Measurements from ENCODE around the gene RAPGEF4.

RAPGEF4 gene

DNA sequence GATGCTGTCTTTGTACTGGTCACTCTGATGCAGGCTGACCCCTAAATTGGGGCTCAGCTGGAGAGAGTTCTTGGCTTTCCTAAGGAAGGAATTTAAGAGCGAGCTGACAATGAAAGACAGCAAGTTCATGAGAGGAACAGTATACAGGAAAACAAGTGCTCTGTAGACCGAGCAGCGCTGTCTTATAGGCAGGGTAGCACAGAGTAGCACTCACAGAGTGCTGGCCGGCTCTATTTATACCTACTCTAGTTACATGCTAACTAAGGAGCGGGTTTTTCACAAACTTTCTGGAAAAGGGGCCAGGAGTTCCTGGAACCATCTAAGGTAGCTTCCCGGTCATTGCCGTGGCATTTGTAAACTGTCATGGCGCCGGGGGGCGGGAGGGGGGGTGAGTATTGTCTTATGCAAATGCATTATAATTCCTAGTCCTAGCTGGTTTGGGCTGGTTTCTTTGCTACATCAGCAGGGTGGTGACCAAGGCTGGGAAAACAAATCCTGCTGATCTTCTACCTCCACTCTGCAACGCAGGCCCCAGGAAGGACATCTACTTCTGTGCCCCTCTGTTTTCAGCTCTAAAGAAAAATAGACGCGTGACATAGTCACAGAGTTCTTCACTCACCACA lies 308.4 kb downstream of the RAPGEF4 start:
- Histone ChIP-seq H3K36me3 (no peaks in the 10 kb centered on the region), H3K4me3 (ENCODE audit: low read depth, low read length) (no peak overlapping the region), H3K27me3 (no peaks in the 10 kb centered on the region), H3K4me1 (0 out of 2 replicates have a peak, but pooled peaks cover 5% of the 10 kb centered on the region), H3K9me3 (no peaks in the 10 kb centered on the region)
- no peak for DNase-seq
- no peak for TF ChIP-seq CTCF (IDR thresholded peaks at IDR 0.05; ENCODE audit: low read depth, low read length)

- TF ChIP-seq CTCF (IDR thresholded peaks at IDR 0.05; ENCODE audit: low read depth, low read length), result no peak
- Histone ChIP-seq H3K27me3 (no peaks in the 10 kb centered on the region), H3K4me1 (peaks cover 5% of the 10 kb centered on the region; the same call in 1 of the 2 replicates), H3K4me3 (ENCODE audit: low read depth, low read length) (no peak overlapping the region), H3K36me3 (no peaks in the 10 kb centered on the region), H3K9me3 (no peaks in the 10 kb centered on the region)
- no peak for DNase-seq
Measured at GRCh38 chr2:173044686-173045085, 309.0 kb downstream of the RAPGEF4 start.

GRCh38 chr2:173045181-173045580 lies 309.5 kb downstream of the RAPGEF4 start:
- H3K27me3 ChIP-seq, result no peaks in the 10 kb centered on the region
- no peaks in the 10 kb centered on the region for H3K9me3 ChIP-seq
- H3K36me3 ChIP-seq, result no peaks in the 10 kb centered on the region
- peaks cover 5% of the 10 kb centered on the region; the same call in 1 of the 2 replicates for H3K4me1 ChIP-seq
- no peak for DNase-seq
- H3K4me3 ChIP-seq (ENCODE audit: low read depth, low read length), result no peak overlapping the region
- TF ChIP-seq CTCF (IDR thresholded peaks at IDR 0.05; ENCODE audit: low read depth, low read length), result no peak

DNA sequence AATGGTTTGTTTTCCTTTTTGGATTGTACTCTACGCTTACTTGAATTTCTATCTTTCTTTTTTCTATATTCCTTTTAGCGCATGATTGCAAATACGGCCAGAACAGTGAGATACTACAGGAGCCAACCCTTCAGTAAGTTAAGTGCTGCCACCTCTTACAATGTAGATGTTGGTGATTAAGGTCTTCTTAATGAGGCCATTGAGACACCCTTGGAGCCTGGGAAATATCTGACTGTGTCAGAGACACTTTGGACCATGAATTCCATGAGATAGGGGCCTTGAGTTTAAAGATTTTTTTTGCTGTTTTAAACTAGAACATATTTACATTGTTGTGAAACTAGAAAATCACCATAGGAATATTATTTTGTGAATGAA lies 312.9 kb downstream of the RAPGEF4 start:
- TF ChIP-seq CTCF (IDR thresholded peaks at IDR 0.05; ENCODE audit: low read depth, low read length), result no peak
- H3K36me3 ChIP-seq, result no peaks in the 10 kb centered on the region
- DNase-seq, result no peak
- H3K4me3 ChIP-seq (ENCODE audit: low read depth, low read length), result no peak overlapping the region
- H3K27me3 ChIP-seq, result no peaks in the 10 kb centered on the region
- H3K4me1 ChIP-seq, result peaks cover 5% of the 10 kb centered on the region; the same call in 1 of the 2 replicates
- H3K9me3 ChIP-seq, result no peaks in the 10 kb centered on the region

- DNase-seq, result peak; percentile 47
- Histone ChIP-seq H3K27me3 (no peaks in the 10 kb centered on the region), H3K4me1 (peaks cover 5% of the 10 kb centered on the region; the same call in 1 of the 2 replicates), H3K36me3 (no peaks in the 10 kb centered on the region), H3K9me3 (no peaks in the 10 kb centered on the region), H3K4me3 (ENCODE audit: low read depth, low read length) (no peak overlapping the region)
- no peak for TF ChIP-seq CTCF (IDR thresholded peaks at IDR 0.05; ENCODE audit: low read depth, low read length)
Measured at GRCh38 chr2:173048897-173049661, 313.4 kb downstream of the RAPGEF4 start.

DNA sequence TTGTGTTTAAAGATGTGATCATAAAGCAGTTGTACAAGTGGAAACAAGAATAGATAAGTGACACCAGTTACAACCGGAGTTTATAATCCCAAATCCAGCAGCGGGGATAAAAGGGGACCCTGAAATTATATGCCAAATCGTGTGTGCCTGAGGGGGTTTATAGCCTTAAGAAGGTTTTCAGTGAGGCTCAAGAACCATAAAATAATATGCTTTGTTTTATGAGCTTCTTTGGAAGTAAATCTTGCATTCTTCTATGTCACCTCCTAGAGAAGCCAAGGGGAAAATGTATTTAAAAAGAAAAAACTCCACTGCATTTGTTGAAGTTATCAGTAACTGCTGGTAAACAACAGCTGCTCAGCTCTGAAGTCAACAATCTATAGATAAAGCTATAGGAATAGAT lies 314.2 kb downstream of the RAPGEF4 start:
- H3K4me1 ChIP-seq, result peaks cover 5% of the 10 kb centered on the region; the same call in 1 of the 2 replicates
- no peak for DNase-seq
- no peak overlapping the region for H3K4me3 ChIP-seq (ENCODE audit: low read depth, low read length)

More for the DNA sequence above, 314.2 kb downstream of the RAPGEF4 start:
- no peak for TF ChIP-seq CTCF (IDR thresholded peaks at IDR 0.05; ENCODE audit: low read depth, low read length)
- Histone ChIP-seq H3K27me3 (no peaks in the 10 kb centered on the region), H3K9me3 (no peaks in the 10 kb centered on the region), H3K36me3 (no peaks in the 10 kb centered on the region)

Data from BE2C (cell line).